Lung (tissue), 12 donors: Measurements from ENCODE around the gene RTP5. TPM values are rescaled to one million over a fixed set of nuclear protein-coding genes. Genes with fewer than 3 reads are reported as not detected.

Experiments used
- ATAC-seq: fragments of 200-7000 bp; cut with Tn5 transposase; one replicate; pipeline ENCODE4 v1.9.1; 2020; ENCODE audit warnings: moderate number of reproducible peaks; ENCODE audit not compliant: insufficient read depth, low FRiP score
- DNase-seq, 3 donors: peaks; one replicate each; pipeline ENCODE4 v3.0.0-alpha.2; 2013 to 2017
- H3K27ac ChIP-seq, 2 donors: one replicate each; pipeline ENCODE4 v1.5.1; 2013; ENCODE audit warnings: mild to moderate bottlenecking in 2 of 2, moderate library complexity in 2 of 2, control low read depth in 1 of 2, inconsistent platforms in 1 of 2, low read depth in 1 of 2, low read length in 1 of 2
- H3K27me3 ChIP-seq, 3 donors: one replicate each; pipeline ENCODE4 v1.5.1; 2013; ENCODE audit warnings: low read length in 2 of 3; ENCODE audit not compliant: control insufficient read depth in 3 of 3, insufficient read depth in 3 of 3
- H3K36me3 ChIP-seq, 4 donors: one replicate each; pipeline ENCODE4 v1.5.1; 2013; ENCODE audit warnings: low read length in 4 of 4, mild to moderate bottlenecking in 1 of 4, moderate library complexity in 1 of 4; ENCODE audit not compliant: control insufficient read depth in 4 of 4, insufficient read depth in 4 of 4
- H3K4me1 ChIP-seq, 5 donors: one replicate each; pipeline ENCODE4 v1.5.1; 2013; ENCODE audit warnings: low read length in 5 of 5, mild to moderate bottlenecking in 2 of 5, moderate library complexity in 1 of 5; ENCODE audit not compliant: control insufficient read depth in 5 of 5, insufficient read depth in 5 of 5
- H3K4me3 ChIP-seq: one replicate; pipeline ENCODE4 v1.5.1; 2013; ENCODE audit warnings: mild to moderate bottlenecking, control low read depth, moderate library complexity
- H3K9ac ChIP-seq, 2 donors: one replicate each; pipeline ENCODE4 v1.5.1; 2013; ENCODE audit warnings: low read length in 2 of 2, control low read depth in 1 of 2; ENCODE audit not compliant: insufficient read depth in 1 of 2
- H3K9me3 ChIP-seq, 4 donors: one replicate each; pipeline ENCODE4 v1.5.1; 2013; ENCODE audit warnings: low read length in 3 of 4, mild to moderate bottlenecking in 1 of 4, moderate library complexity in 1 of 4; ENCODE audit not compliant: control insufficient read depth in 4 of 4, insufficient read depth in 3 of 4
- WGBS, 2 donors: extraction: QIAGEN DNeasy Blood & Tissue Kit; methylation state at CpG; one replicate each; pipeline ENCODE4 v1.1.7; 2013; 5-methylcytosine and 5-hydroxymethylcytosine counted together
- polyA plus RNA-seq, 2 donors: library from polyadenylated mRNA; stranded (reverse); fragments of 200-250 nt; gene quantifications; one replicate each; pipeline ENCODE4 v1.2.1, GENCODE V29; 2013
- total RNA-seq, 2 donors: library from RNA; depleted of rRNA in 1 of 2; stranded (reverse); fragments of >200 nt in 1 of 2; gene quantifications; one replicate each; pipeline ENCODE4 v1.2.1, GENCODE V29; 2014 to 2021
- TF ChIP-seq, protein P1 (sequence below): IDR thresholded peaks from 2 replicates; pipeline ENCODE4 v1.5.1; 2012; ENCODE audit warnings: mild to moderate bottlenecking; ENCODE audit errors: control extremely low read depth, extremely low read depth
- donor health status: control.
- donor health status: control.
- donor health status: Bipolar disorder and iron deficiency.
- donor health status: healthy.
- donor health status: DM: yes; HTN: yes; CAD: no.

RTP5 gene
- total and polyA plus RNA-seq, 4 donors, result 0.08 to 0.13 (median 0.09) TPM; not detected in 1

- DNase-seq, result peak; percentile 47 to 59 (median 55)
- 7 to 14% methylated on average over 23 of the region's 23 CpGs for WGBS, 2 donors
- peak overlapping the region in 1 of 2 donors; percentile 12 for H3K27ac ChIP-seq
These were observed 12.6 kb downstream of the RTP5 start for GRCh38 chr2:241882091-241882625.

GRCh38 chr2:241884951-241885290 lies 15.4 kb downstream of the RTP5 start:
- Histone ChIP-seq H3K27me3 (no peaks in the 10 kb centered on the region), H3K36me3 (no peaks in the 10 kb centered on the region), H3K27ac (no peak overlapping the region), H3K9me3 (peaks cover 0 to 2% (median 0%) of the 10 kb centered on the region in 4 donors), H3K4me3 (no peak overlapping the region), H3K4me1 (peaks cover 0 to 33% (median 9%) of the 10 kb centered on the region in 5 donors), H3K9ac (no peak overlapping the region)
- TF ChIP-seq, protein P1, sequence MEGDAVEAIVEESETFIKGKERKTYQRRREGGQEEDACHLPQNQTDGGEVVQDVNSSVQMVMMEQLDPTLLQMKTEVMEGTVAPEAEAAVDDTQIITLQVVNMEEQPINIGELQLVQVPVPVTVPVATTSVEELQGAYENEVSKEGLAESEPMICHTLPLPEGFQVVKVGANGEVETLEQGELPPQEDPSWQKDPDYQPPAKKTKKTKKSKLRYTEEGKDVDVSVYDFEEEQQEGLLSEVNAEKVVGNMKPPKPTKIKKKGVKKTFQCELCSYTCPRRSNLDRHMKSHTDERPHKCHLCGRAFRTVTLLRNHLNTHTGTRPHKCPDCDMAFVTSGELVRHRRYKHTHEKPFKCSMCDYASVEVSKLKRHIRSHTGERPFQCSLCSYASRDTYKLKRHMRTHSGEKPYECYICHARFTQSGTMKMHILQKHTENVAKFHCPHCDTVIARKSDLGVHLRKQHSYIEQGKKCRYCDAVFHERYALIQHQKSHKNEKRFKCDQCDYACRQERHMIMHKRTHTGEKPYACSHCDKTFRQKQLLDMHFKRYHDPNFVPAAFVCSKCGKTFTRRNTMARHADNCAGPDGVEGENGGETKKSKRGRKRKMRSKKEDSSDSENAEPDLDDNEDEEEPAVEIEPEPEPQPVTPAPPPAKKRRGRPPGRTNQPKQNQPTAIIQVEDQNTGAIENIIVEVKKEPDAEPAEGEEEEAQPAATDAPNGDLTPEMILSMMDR, result no peak
- 96 to 97% methylated on average over 8 of the region's 8 CpGs for WGBS, 2 donors
- no peak for ATAC-seq
- DNase-seq, result no peak

More at GRCh38 chr2:241882091-241882625, 12.6 kb downstream of the RTP5 start:
- TF ChIP-seq, protein P1, result no peak
- Histone ChIP-seq H3K9me3 (peaks cover 0 to 1% (median 0%) of the 10 kb centered on the region in 4 donors), H3K27me3 (no peaks in the 10 kb centered on the region), H3K4me1 (peaks cover 0 to 33% (median 9%) of the 10 kb centered on the region in 5 donors), H3K36me3 (no peaks in the 10 kb centered on the region), H3K4me3 (no peak overlapping the region), H3K9ac (peak overlapping the region in 1 of 2 donors; percentile 32)
- peak; percentile 0 for ATAC-seq

DNA sequence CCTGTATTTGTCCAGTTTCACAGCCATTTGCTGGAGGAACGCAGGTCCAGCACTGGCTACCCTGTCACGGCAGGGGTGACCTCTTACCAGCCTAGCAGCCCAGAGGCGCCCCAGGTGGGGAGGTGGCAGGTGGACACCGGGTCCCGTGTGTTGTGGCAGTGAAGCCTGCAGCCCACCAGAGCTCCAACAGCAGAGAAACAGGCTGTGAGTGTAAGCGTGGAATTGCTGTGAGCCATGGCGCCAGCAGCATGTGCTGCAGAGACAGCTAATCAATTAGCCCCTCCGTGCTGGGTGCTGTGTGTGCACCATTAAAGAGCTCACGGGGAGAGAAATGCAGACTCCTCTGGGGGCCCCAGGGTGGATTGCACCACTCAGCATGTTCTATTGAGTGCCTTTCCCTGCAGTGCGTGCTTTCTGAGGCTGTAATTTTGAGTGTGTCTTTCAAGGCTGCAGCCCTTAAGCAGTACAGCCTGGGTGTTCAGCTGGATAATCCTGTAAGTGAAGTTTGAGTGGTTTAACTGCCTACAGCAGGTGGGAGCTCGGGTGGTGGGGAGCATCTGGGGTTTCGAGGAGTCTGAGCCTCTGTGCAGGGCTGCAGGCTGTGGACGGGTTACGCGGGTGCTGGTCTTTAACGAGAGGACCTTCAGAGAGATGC lies 15.9 kb downstream of the RTP5 start:
- Histone ChIP-seq H3K27me3 (no peaks in the 10 kb centered on the region), H3K4me3 (no peak overlapping the region), H3K27ac (no peak overlapping the region), H3K36me3 (no peaks in the 10 kb centered on the region), H3K9me3 (peaks cover 0 to 2% (median 0%) of the 10 kb centered on the region in 4 donors), H3K9ac (no peak overlapping the region), H3K4me1 (peaks cover 0 to 32% (median 9%) of the 10 kb centered on the region in 5 donors)
- DNase-seq (no peak), ATAC-seq (no peak)
- 83 to 87% methylated on average over 16 of the region's 16 CpGs for WGBS, 2 donors
- TF ChIP-seq, protein P1, result no peak
